HUES64 (cell line): ENCODE measurements around the gene TECPR2. TPM values are rescaled to one million over a fixed set of nuclear protein-coding genes. Genes with fewer than 3 reads are reported as not detected.
A peak's percentile ranks its signal among the peaks of the same experiment; 100 is the strongest.

ENCODE experiments used
- H3K27ac ChIP-seq: 2 replicates; pipeline ENCODE4 v1.7.0; 2013; ENCODE audit warnings: low read depth, low read length, inconsistent platforms
- H3K27me3 ChIP-seq: 2 replicates; pipeline ENCODE4 v1.6.1; 2013; ENCODE audit warnings: mild to moderate bottlenecking, low read length; ENCODE audit not compliant: insufficient read depth
- H3K36me3 ChIP-seq: 2 replicates; pipeline ENCODE4 v1.6.1; 2013; ENCODE audit warnings: mild to moderate bottlenecking, low read length; ENCODE audit not compliant: insufficient read depth
- H3K4me1 ChIP-seq: 2 replicates; pipeline ENCODE4 v1.6.1; 2013; ENCODE audit warnings: mild to moderate bottlenecking, low read length, moderate library complexity; ENCODE audit not compliant: insufficient read depth
- H3K4me3 ChIP-seq: 2 replicates; pipeline ENCODE4 v1.5.1; 2013; ENCODE audit warnings: mild to moderate bottlenecking, low read length, moderate library complexity
- H3K9ac ChIP-seq: 2 replicates; pipeline ENCODE4 v1.6.1; 2013; ENCODE audit warnings: mild to moderate bottlenecking, low read depth, low read length
- H3K9me3 ChIP-seq: 2 replicates; pipeline ENCODE4 v1.6.1; 2013; ENCODE audit warnings: low read depth, low read length; ENCODE audit not compliant: insufficient read depth
- WGBS: fragments of 150-250, 120-280 bp; methylation state at CpG from one replicate; pipeline ENCODE4 v1.1.7; 2013; ENCODE audit warnings: missing lambda C conversion rate; 5-methylcytosine and 5-hydroxymethylcytosine counted together
- polyA plus RNA-seq, 2 experiments: library from polyadenylated mRNA; stranded (reverse); fragments of 50-300 nt; gene quantifications; one replicate each; pipeline ENCODE4 v1.2.3, GENCODE V29; 2013

TECPR2 gene, protein sequence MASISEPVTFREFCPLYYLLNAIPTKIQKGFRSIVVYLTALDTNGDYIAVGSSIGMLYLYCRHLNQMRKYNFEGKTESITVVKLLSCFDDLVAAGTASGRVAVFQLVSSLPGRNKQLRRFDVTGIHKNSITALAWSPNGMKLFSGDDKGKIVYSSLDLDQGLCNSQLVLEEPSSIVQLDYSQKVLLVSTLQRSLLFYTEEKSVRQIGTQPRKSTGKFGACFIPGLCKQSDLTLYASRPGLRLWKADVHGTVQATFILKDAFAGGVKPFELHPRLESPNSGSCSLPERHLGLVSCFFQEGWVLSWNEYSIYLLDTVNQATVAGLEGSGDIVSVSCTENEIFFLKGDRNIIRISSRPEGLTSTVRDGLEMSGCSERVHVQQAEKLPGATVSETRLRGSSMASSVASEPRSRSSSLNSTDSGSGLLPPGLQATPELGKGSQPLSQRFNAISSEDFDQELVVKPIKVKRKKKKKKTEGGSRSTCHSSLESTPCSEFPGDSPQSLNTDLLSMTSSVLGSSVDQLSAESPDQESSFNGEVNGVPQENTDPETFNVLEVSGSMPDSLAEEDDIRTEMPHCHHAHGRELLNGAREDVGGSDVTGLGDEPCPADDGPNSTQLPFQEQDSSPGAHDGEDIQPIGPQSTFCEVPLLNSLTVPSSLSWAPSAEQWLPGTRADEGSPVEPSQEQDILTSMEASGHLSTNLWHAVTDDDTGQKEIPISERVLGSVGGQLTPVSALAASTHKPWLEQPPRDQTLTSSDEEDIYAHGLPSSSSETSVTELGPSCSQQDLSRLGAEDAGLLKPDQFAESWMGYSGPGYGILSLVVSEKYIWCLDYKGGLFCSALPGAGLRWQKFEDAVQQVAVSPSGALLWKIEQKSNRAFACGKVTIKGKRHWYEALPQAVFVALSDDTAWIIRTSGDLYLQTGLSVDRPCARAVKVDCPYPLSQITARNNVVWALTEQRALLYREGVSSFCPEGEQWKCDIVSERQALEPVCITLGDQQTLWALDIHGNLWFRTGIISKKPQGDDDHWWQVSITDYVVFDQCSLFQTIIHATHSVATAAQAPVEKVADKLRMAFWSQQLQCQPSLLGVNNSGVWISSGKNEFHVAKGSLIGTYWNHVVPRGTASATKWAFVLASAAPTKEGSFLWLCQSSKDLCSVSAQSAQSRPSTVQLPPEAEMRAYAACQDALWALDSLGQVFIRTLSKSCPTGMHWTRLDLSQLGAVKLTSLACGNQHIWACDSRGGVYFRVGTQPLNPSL (N-terminal part only)
- 7.9 TPM for polyA plus RNA-seq (2013, experiment 1 of 2)
- polyA plus RNA-seq (2013, experiment 2 of 2), result 10.0 TPM

DNA sequence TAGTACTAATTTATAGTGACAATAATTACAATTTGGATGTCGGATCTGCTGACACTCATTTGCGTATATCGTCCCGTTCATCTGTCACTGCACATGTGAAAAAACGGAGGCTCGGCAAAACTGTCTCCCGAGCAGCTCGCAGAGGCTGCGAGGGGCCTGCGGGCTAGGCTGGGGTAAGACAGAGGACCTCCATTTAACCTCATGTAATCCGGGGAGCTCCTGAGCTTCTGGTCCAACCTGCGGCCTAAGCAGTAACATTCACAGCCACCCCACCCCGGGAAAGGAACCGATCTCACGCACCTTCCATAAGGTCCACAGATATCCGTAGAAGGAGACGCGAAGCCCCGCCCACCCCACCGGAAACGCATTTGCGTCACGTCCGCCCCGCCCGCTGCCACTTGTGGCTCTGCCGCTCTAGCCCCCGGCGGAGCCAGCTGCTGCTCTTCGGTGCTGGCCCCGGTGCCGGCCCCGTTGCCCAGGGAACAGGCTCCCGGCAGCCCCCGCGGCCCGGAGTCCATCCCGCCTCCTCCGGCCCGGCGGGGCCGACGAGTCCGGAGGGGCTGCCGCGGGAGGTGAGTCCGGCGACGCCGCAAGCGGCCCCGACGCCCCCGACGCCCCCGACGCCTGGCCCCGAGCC lies at the start of gene TECPR2, which contains the start of gene CINP:
TSS of gene TECPR2 (plus strand) at position 397 of the 637 bp plus-strand sequence. CDS start 13,781 bp downstream, outside the sequence.
TSS of gene CINP (minus strand) at position 346 of the 637 bp plus-strand sequence. CDS start at position 307, 39 bp downstream.
- Histone ChIP-seq H3K4me3 (peak within 1 kb of the TSS; percentile 99), H3K9ac (peak within 1 kb of the TSS; percentile 88), H3K27me3 (no peaks in the 10 kb centered on the region), H3K36me3 (peaks cover 14% of the 10 kb centered on the region), H3K4me1 (peaks cover 11% of the 10 kb centered on the region), H3K27ac (peak within 1 kb of the TSS; percentile 50; the same call in 1 of the 2 replicates), H3K9me3 (no peaks in the 10 kb centered on the region)
- under 1% methylated on average over 58 of the region's 58 CpGs for WGBS

- peak overlapping the region; percentile 11; the same call in 1 of the 2 replicates for H3K9ac ChIP-seq
- H3K4me1 ChIP-seq, result peaks cover 6% of the 10 kb centered on the region; the same call in 1 of the 2 replicates
- peaks cover 13% of the 10 kb centered on the region for H3K27me3 ChIP-seq
- no peak overlapping the region for H3K27ac ChIP-seq
- H3K4me3 ChIP-seq, result peak overlapping the region; percentile 64
- H3K9me3 ChIP-seq, result no peaks in the 10 kb centered on the region
- H3K36me3 ChIP-seq, result no peaks in the 10 kb centered on the region
- 8% methylated on average over 52 of the region's 52 CpGs for WGBS
Measured at GRCh38 chr14:102314242-102315011, 48.3 kb upstream of the TECPR2 start.

- peaks cover 13% of the 10 kb centered on the region for H3K27me3 ChIP-seq
- no peak overlapping the region for H3K9ac ChIP-seq
- H3K9me3 ChIP-seq, result no peaks in the 10 kb centered on the region
- H3K36me3 ChIP-seq, result no peaks in the 10 kb centered on the region
- no peak overlapping the region for H3K27ac ChIP-seq
- no peak overlapping the region; the same call in 1 of the 2 replicates for H3K4me3 ChIP-seq
- H3K4me1 ChIP-seq, result peaks cover 6% of the 10 kb centered on the region; the same call in 1 of the 2 replicates
- WGBS, result 60% methylated on average over 6 of the region's 6 CpGs
Measured at GRCh38 chr14:102315121-102315520, 47.6 kb upstream of the TECPR2 start.

GRCh38 chr14:102316338-102316742 lies 46.4 kb upstream of the TECPR2 start:
- Histone ChIP-seq H3K27ac (peak overlapping the region; percentile 68), H3K9me3 (no peaks in the 10 kb centered on the region), H3K4me1 (peaks cover 10% of the 10 kb centered on the region; the same call in 1 of the 2 replicates), H3K9ac (peak overlapping the region; percentile 73), H3K4me3 (peak overlapping the region; percentile 87), H3K27me3 (peaks cover 13% of the 10 kb centered on the region), H3K36me3 (no peaks in the 10 kb centered on the region)
- 23% methylated on average over 10 of the region's 10 CpGs for WGBS

DNA sequence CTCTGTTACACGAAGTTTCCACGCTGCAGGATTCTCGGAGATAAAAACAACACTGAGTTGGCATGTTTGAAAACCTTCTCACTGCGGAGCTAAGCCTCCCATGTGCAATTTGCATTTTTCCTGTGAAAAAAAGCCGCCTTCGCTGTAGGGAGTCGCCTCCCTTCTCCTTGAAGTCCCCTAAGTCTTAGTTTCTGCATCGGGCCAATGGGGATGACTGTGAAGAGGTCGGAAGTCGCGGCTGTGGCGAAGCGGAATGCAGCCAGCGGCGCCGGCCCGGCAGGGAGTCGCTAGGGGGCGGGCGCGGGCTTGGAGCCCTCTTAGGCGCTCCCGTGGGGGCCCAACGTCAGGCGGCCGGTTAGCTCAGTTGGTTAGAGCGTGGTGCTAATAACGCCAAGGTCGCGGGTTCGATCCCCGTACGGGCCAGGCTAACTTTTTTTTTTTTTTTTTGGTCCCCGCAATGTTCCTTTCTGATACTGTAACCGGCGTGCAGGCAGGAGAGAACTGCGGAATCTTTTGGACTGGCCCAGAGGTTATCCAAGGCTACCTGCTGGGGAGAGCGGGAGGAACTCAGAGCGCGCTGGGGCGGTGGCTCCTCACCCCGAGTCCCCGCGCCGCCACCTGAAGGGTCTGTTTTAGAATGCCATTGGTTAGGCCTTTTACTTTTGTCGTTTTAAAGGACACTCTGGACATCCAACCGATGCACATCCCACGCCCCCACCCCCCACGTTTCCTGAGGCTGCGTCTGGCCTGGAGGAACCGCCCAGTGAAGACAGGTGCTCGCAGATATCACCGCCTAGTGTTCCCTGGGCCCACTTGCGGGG lies 45.8 kb upstream of the TECPR2 start:
- peak overlapping the region; percentile 76 for H3K27ac ChIP-seq
- 1% methylated on average over 54 of the region's 54 CpGs for WGBS
- no peaks in the 10 kb centered on the region for H3K9me3 ChIP-seq
- peaks cover 13% of the 10 kb centered on the region for H3K27me3 ChIP-seq
- H3K9ac ChIP-seq, result peak overlapping the region; percentile 73
- H3K4me1 ChIP-seq, result peaks cover 10% of the 10 kb centered on the region; the same call in 1 of the 2 replicates
- no peaks in the 10 kb centered on the region for H3K36me3 ChIP-seq
- peak overlapping the region; percentile 87 for H3K4me3 ChIP-seq

GRCh38 chr14:102317564-102318248 lies 45.0 kb upstream of the TECPR2 start:
- Histone ChIP-seq H3K27me3 (peaks cover 13% of the 10 kb centered on the region), H3K36me3 (peaks cover 3% of the 10 kb centered on the region; the same call in 1 of the 2 replicates), H3K4me3 (peak overlapping the region; percentile 87), H3K4me1 (peaks cover 10% of the 10 kb centered on the region; the same call in 1 of the 2 replicates), H3K9me3 (no peaks in the 10 kb centered on the region), H3K27ac (peak overlapping the region; percentile 76; the same call in 1 of the 2 replicates), H3K9ac (peak overlapping the region; percentile 70)
- WGBS, result 69% methylated on average over 12 of the region's 12 CpGs

DNA sequence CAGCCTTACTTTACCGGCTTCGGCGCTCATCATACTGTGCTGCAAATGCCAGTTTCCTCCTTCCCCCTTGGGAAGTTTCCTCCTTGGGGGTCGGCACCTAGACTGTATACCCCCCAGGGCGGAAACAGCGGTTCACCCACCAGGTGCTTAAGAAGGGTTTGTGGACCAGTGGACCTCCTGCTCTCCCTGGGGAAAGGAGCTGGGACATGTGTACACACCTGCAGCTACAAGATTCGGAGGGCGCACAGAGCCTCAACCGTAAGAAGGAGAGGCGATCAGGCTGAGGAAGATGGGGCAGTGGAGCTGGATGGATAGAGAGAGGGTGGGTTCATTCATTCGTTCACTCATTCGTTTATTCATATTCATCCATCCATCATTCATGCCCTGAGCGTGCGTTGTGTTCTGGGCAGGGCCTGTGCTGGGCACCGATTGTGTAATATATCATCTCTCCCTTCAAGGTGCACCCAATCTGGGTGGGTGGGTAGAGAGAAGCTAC lies 43.9 kb upstream of the TECPR2 start:
- H3K4me1 ChIP-seq, result peaks cover 10% of the 10 kb centered on the region; the same call in 1 of the 2 replicates
- peaks cover 13% of the 10 kb centered on the region for H3K27me3 ChIP-seq
- H3K36me3 ChIP-seq, result peaks cover 3% of the 10 kb centered on the region; the same call in 1 of the 2 replicates
- H3K9ac ChIP-seq, result peak overlapping the region; percentile 86
- H3K27ac ChIP-seq, result no peak overlapping the region
- H3K4me3 ChIP-seq, result peak overlapping the region; percentile 96
- 93% methylated on average over 10 of the region's 15 CpGs for WGBS
- H3K9me3 ChIP-seq, result no peaks in the 10 kb centered on the region

- peak within 1 kb of the TSS; percentile 96 for H3K4me3 ChIP-seq
- peak within 1 kb of the TSS; percentile 61 for H3K27ac ChIP-seq
- peak within 1 kb of the TSS; percentile 86 for H3K9ac ChIP-seq
- peaks cover 10% of the 10 kb centered on the region; the same call in 1 of the 2 replicates for H3K4me1 ChIP-seq
- H3K9me3 ChIP-seq, result no peaks in the 10 kb centered on the region
- 1% methylated on average over 71 of the region's 71 CpGs for WGBS
- peaks cover 10% of the 10 kb centered on the region for H3K27me3 ChIP-seq
- peaks cover 3% of the 10 kb centered on the region; the same call in 1 of the 2 replicates for H3K36me3 ChIP-seq
Measured at GRCh38 chr14:102319351-102320032, 43.2 kb upstream of the TECPR2 start, which contains the start of gene ZNF839. TSS of gene ZNF839 (plus strand) at chr14:102319746. CDS start at chr14:102319766, 20 bp downstream.
